HCT116 (cell line): ENCODE results near the gene ADAMTS15. TPM values are rescaled to one million over a fixed set of nuclear protein-coding genes. Genes with fewer than 3 reads are reported as not detected.

Experiments used
- ATAC-seq: fragments of 200-7000 bp; cut with Tn5 transposase; 2 replicates; pipeline ENCODE4 v1.9.1; 2020; ENCODE audit warnings: mild to moderate bottlenecking, moderate library complexity
- BruUV-seq: library from RNA; stranded (reverse); fragments of 400-500 nt; replicated peaks from 2 replicates; lab custom pipeline; 2021; lab: Mats Ljungman, UMichigan
- CTCF ChIA-PET: fragments of 300-600 bp; sonication (Branson Sonifier 250); formaldehyde crosslinking; loops from one replicate; lab custom pipeline; 2021; ENCODE audit warnings: antibody characterized with exemption; lab: Charles Lee
- POLR2A ChIA-PET: fragments of 300-600, 350-600 bp; sonication (Branson Sonifier 250); formaldehyde crosslinking; loops from one replicate; lab custom pipeline; 2021; ENCODE audit warnings: antibody characterized with exemption; lab: Charles Lee
- RAD21 ChIA-PET, 2 experiments: fragments of 300-600 bp; sonication (Branson Sonifier 250); formaldehyde crosslinking; loops; one replicate each; lab custom pipeline; 2023; ENCODE audit warnings: low total read pairs in 2 of 2; ENCODE audit not compliant: uncharacterized antibody in 2 of 2, unreplicated experiment in 2 of 2, low non-redundant PET in 1 of 2; lab: Charles Lee
- DNase-seq: peaks from one replicate; pipeline ENCODE4 v3.0.0-alpha.2; 2010; ENCODE audit warnings: low read depth, low spot score
- H2AFZ ChIP-seq: fragments of 200-600 bp; shearing (Covaris generic), sonication (generic); 2 replicates; pipeline ENCODE4 v1.6.1; 2017; ENCODE audit warnings: low read depth, mixed run types, mixed read lengths, antibody characterized with exemption, low read length; ENCODE audit not compliant: poor library complexity, severe bottlenecking
- H3K27ac ChIP-seq: 2 replicates; pipeline ENCODE4 v1.5.1; 2012; ENCODE audit warnings: low read depth, low read length
- H3K27me3 ChIP-seq: fragments of 200-600 bp; sonication (generic); 2 replicates; pipeline ENCODE4 v1.6.1; 2016; ENCODE audit warnings: mixed run types, low read length, mixed read lengths; ENCODE audit not compliant: insufficient read depth
- H3K36me3 ChIP-seq, 2 experiments: fragments of 200-500 bp in 1 of 2; fragments of 200-600 bp in 1 of 2; sonication (Bioruptor generic) in 1 of 2; sonication (generic) in 1 of 2; 2 replicates each; pipeline versions ENCODE4 v1.5.1 to v1.6.1; 2014 to 2016; ENCODE audit warnings: low read length in 2 of 2, inconsistent platforms in 1 of 2, mixed read lengths in 1 of 2, mixed run types in 1 of 2; ENCODE audit not compliant: insufficient read depth in 2 of 2, control insufficient read depth in 1 of 2
- H3K4me1 ChIP-seq, 2 experiments: fragments of 200-600 bp in 1 of 2; sonication (generic) in 1 of 2; 2 replicates each; pipeline versions ENCODE4 v1.5.1 to v1.6.1; 2012 to 2017; ENCODE audit warnings: low read length in 2 of 2, inconsistent platforms in 1 of 2, mild to moderate bottlenecking in 1 of 2, mixed read lengths in 1 of 2, mixed run types in 1 of 2, moderate library complexity in 1 of 2; ENCODE audit not compliant: insufficient read depth in 2 of 2, control insufficient read depth in 1 of 2
- H3K4me2 ChIP-seq: fragments of 200-600 bp; sonication (generic); 2 replicates; pipeline ENCODE4 v1.6.1; 2017; ENCODE audit warnings: mixed run types, low read length, mixed read lengths
- H3K4me3 ChIP-seq, 2 experiments: fragments of 200-600 bp in 1 of 2; sonication (generic) in 1 of 2; replicated peaks in 1 of 2; 2 replicates each; pipeline ENCODE4 v1.5.1; 2011 to 2016; ENCODE audit warnings: low read length in 2 of 2, control low read depth in 1 of 2, low read depth in 1 of 2, mild to moderate bottlenecking in 1 of 2, mixed read lengths in 1 of 2, mixed run types in 1 of 2
- H3K79me2 ChIP-seq: fragments of 200-600 bp; sonication (generic); 2 replicates; pipeline ENCODE4 v1.6.1; 2017; ENCODE audit warnings: mild to moderate bottlenecking, mixed run types, low read length, moderate library complexity, mixed read lengths; ENCODE audit not compliant: insufficient read depth
- H3K9ac ChIP-seq: fragments of 200-600 bp; sonication (generic); 2 replicates; pipeline ENCODE4 v1.6.1; 2016; ENCODE audit warnings: low read length, mixed read lengths
- H3K9me2 ChIP-seq: fragments of 200-600 bp; sonication (generic), shearing (Covaris generic); 2 replicates; pipeline ENCODE4 v1.6.1; 2017; ENCODE audit warnings: mixed run types, mild to moderate bottlenecking, moderate library complexity; ENCODE audit not compliant: insufficient read depth
- H3K9me3 ChIP-seq, 2 experiments: fragments of 200-500 bp in 1 of 2; fragments of 200-600 bp in 1 of 2; sonication (Bioruptor generic) in 1 of 2; sonication (generic) in 1 of 2; 2 replicates each; pipeline ENCODE4 v1.6.1; 2014 to 2017; ENCODE audit warnings: low read length in 2 of 2, mixed read lengths in 2 of 2, inconsistent platforms in 1 of 2, low read depth in 1 of 2, mild to moderate bottlenecking in 1 of 2, mixed run types in 1 of 2, moderate library complexity in 1 of 2; ENCODE audit not compliant: control insufficient read depth in 1 of 2, insufficient read depth in 1 of 2
- H4K20me1 ChIP-seq: fragments of 200-600 bp; sonication (generic), shearing (Covaris generic); 2 replicates; pipeline ENCODE4 v1.6.1; 2017; ENCODE audit warnings: mixed run types, mild to moderate bottlenecking, moderate library complexity; ENCODE audit not compliant: insufficient read depth
- ATF3 ChIP-seq: IDR thresholded peaks from 2 replicates; pipeline ENCODE4 v1.6.1; 2012
- CBX3 ChIP-seq: IDR thresholded peaks from 2 replicates; pipeline ENCODE4 v1.6.1; 2012; ENCODE audit warnings: low read depth
- CEBPB ChIP-seq: IDR thresholded peaks from 2 replicates; pipeline ENCODE4 v1.6.1; 2012; ENCODE audit warnings: low read depth
- EGR1 ChIP-seq: IDR thresholded peaks from 2 replicates; pipeline ENCODE4 v1.6.1; 2012; ENCODE audit warnings: low read depth
- ELF1 ChIP-seq: IDR thresholded peaks from 2 replicates; pipeline ENCODE4 v1.6.1; 2012; ENCODE audit warnings: low read depth, borderline replicate concordance
- EZH2 ChIP-seq: fragments of 200-600 bp; sonication (generic); IDR thresholded peaks from 2 replicates; pipeline ENCODE4 v1.6.1; 2017; ENCODE audit warnings: antibody characterized with exemption, mixed run types
- EZH2phosphoT487 ChIP-seq: fragments of 200-600 bp; IDR thresholded peaks from 2 replicates; pipeline ENCODE4 v1.6.1; 2018; ENCODE audit warnings: antibody characterized with exemption, borderline replicate concordance
- FOSL1 ChIP-seq: IDR thresholded peaks from 2 replicates; pipeline ENCODE4 v1.6.1; 2012; ENCODE audit warnings: low read depth
- JUND ChIP-seq: IDR thresholded peaks from 2 replicates; pipeline ENCODE4 v1.6.1; 2012
- MAX ChIP-seq: IDR thresholded peaks from 2 replicates; pipeline ENCODE4 v1.6.1; 2012
- POLR2A ChIP-seq: IDR thresholded peaks from 2 replicates; pipeline ENCODE4 v1.7.0; 2011; ENCODE audit warnings: borderline replicate concordance; ENCODE audit not compliant: insufficient read depth, insufficient read length; ENCODE audit errors: extremely low read depth
- POLR2AphosphoS5 ChIP-seq: IDR thresholded peaks from 2 replicates; pipeline ENCODE4 v1.6.1; 2011; ENCODE audit warnings: mild to moderate bottlenecking, low read depth, low read length, moderate library complexity
- SIN3A ChIP-seq: IDR thresholded peaks from 2 replicates; pipeline ENCODE4 v1.6.1; 2012; ENCODE audit warnings: low read depth
- SP1 ChIP-seq: IDR thresholded peaks from 2 replicates; pipeline ENCODE4 v1.6.1; 2012; ENCODE audit warnings: low read depth
- TCF7L2 ChIP-seq: IDR thresholded peaks from 2 replicates; pipeline ENCODE4 v1.7.0; 2011; ENCODE audit warnings: borderline replicate concordance, inconsistent platforms; ENCODE audit not compliant: insufficient read depth, insufficient read length; ENCODE audit errors: extremely low read depth
- YY1 ChIP-seq: IDR thresholded peaks from 2 replicates; pipeline ENCODE4 v1.6.1; 2011; ENCODE audit warnings: low read length, low read depth, moderate library complexity, mild to moderate bottlenecking; ENCODE audit not compliant: insufficient replicate concordance; ENCODE audit errors: extremely low read depth
- ZBTB33 ChIP-seq: IDR thresholded peaks from 2 replicates; pipeline ENCODE4 v1.6.1; 2011; ENCODE audit warnings: mild to moderate bottlenecking, low read length, moderate library complexity; ENCODE audit not compliant: insufficient replicate concordance; ENCODE audit errors: extremely low read depth
- ZFX ChIP-seq: fragments of 450-650 bp; IDR thresholded peaks from 2 replicates; pipeline ENCODE4 v1.6.1; 2017
- ZNF274 ChIP-seq: fragments of 200-500 bp; sonication (Bioruptor generic); IDR thresholded peaks from 2 replicates; pipeline ENCODE4 v1.6.1; 2014; ENCODE audit warnings: mild to moderate bottlenecking, low read depth, low read length, inconsistent platforms
- intact Hi-C: fragments of 100-400 bp; cut with micrococcal nuclease; formaldehyde crosslinking; loops from 2 replicates; pipeline ENCODE4 v1.10.0; 2022
- total RNA-seq: library from RNA; stranded (reverse); gene quantifications from one replicate; pipeline ENCODE4 v1.2.1, GENCODE V29; 2021; ENCODE audit not compliant: unreplicated experiment
- TF ChIP-seq, protein P1 (sequence below): IDR thresholded peaks from 2 replicates; pipeline ENCODE4 v1.6.1; 2012; ENCODE audit warnings: low read depth

The ADAMTS15 gene
- total RNA-seq, 1 experiment from 2014 or later = 0.44 TPM

DNA sequence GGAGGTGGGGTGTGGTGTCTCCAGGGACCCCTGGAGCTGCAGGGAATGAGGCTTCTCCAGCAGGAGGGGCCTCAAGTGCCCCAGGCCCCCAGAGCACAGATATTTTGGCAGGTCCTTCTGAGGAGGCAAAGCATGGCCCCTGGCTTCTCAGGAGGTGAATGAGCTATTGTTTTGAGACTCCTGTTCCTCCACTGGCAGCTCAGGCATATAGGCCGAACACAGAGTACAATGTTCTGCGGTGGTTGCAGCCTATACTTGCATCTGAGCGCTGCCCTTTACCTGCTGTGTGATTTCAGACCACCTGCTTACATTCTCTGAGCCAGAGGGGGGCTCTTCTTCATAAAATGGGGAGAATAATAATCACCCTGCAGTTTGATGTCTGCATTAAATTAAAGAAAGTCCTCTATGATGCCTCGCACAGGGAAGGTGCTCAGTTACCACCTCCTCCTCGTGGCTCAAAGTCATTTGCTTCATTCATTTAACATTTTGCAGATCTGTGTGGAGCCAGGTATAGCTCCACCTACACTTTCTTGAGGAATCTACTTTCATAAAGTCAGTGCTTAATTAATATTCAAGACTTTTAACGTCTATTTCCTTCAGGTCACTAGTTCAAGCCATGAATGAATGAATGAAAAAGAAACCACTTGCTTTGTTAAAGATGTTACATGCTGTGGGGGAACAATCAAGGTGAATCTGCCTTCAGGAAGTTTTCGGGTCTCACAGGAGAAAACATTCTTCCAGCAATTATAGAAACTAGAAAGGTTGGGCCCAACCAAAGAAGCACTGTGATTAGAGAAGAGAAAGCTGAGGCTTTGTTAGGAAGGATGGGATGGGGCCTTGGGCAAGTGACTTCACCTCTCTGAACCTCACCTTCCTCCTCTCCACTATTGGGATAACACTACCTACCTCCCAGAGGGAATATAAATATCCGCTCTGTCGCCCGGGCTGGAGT lies 68.4 kb downstream of the ADAMTS15 start:
- ATAC-seq (no peak), DNase-seq (no peak)
- Histone ChIP-seq H3K27me3 (no peaks in the 10 kb centered on the region), H4K20me1 (no peaks in the 10 kb centered on the region), H3K4me1 (peaks cover 0 to 5% of the 10 kb centered on the region in 2 experiments; a peak in 3 of 4 replicates), H3K9me2 (no peaks in the 10 kb centered on the region), H3K27ac (no peak overlapping the region), H3K4me2 (no peak overlapping the region), H3K36me3 (no peaks in the 10 kb centered on the region), H3K79me2 (no peaks in the 10 kb centered on the region), H3K4me3 (no peak overlapping the region), H2AFZ (no peak overlapping the region), H3K9ac (no peak overlapping the region), H3K9me3 (no peaks in the 10 kb centered on the region)
- POLR2A ChIA-PET = no interaction called here
- RAD21 ChIA-PET = no interaction called here
- CTCF ChIA-PET = no interaction called here
- TF ChIP-seq SP1 = no peak
- TF ChIP-seq EZH2 = no peak
- TF ChIP-seq CBX3 = no peak
- no peak for TF ChIP-seq CEBPB
- TF ChIP-seq ZBTB33 = no peak
- no peak for TF ChIP-seq ZFX
- TF ChIP-seq EGR1 = no peak
- no peak for TF ChIP-seq MAX
- TF ChIP-seq SIN3A = no peak
- no peak for TF ChIP-seq POLR2A
- TF ChIP-seq YY1 = no peak
- TF ChIP-seq EZH2phosphoT487 = no peak
- no peak for TF ChIP-seq JUND
- TF ChIP-seq ZNF274 = no peak
- TF ChIP-seq, protein P1, sequence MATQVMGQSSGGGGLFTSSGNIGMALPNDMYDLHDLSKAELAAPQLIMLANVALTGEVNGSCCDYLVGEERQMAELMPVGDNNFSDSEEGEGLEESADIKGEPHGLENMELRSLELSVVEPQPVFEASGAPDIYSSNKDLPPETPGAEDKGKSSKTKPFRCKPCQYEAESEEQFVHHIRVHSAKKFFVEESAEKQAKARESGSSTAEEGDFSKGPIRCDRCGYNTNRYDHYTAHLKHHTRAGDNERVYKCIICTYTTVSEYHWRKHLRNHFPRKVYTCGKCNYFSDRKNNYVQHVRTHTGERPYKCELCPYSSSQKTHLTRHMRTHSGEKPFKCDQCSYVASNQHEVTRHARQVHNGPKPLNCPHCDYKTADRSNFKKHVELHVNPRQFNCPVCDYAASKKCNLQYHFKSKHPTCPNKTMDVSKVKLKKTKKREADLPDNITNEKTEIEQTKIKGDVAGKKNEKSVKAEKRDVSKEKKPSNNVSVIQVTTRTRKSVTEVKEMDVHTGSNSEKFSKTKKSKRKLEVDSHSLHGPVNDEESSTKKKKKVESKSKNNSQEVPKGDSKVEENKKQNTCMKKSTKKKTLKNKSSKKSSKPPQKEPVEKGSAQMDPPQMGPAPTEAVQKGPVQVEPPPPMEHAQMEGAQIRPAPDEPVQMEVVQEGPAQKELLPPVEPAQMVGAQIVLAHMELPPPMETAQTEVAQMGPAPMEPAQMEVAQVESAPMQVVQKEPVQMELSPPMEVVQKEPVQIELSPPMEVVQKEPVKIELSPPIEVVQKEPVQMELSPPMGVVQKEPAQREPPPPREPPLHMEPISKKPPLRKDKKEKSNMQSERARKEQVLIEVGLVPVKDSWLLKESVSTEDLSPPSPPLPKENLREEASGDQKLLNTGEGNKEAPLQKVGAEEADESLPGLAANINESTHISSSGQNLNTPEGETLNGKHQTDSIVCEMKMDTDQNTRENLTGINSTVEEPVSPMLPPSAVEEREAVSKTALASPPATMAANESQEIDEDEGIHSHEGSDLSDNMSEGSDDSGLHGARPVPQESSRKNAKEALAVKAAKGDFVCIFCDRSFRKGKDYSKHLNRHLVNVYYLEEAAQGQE = no peak
- TF ChIP-seq POLR2AphosphoS5 = no peak
- TF ChIP-seq ELF1 = no peak
- TF ChIP-seq FOSL1 = no peak
- no peak for TF ChIP-seq ATF3
- no peak for TF ChIP-seq TCF7L2
- no TSS peak for BruUV-seq
- intact Hi-C loops = no loop called here
